ENCODE results near the gene RBKS. TPM values are rescaled to one million over a fixed set of nuclear protein-coding genes. Genes with fewer than 3 reads are reported as not detected.

RBKS gene
- total RNA-seq, 1 donor from 2014 or later, result 0.79 TPM

- Mint-ChIP-seq H3K4me1 (no peaks in the 10 kb centered on the region), H3K27me3 (ENCODE audit: low read depth) (no peaks in the 10 kb centered on the region), H3K4me3 (no peak overlapping the region), H3K9me3 (no peaks in the 10 kb centered on the region), H3K27ac (ENCODE audit: unreplicated experiment) (no peak overlapping the region), H3K36me3 (ENCODE audit: low read depth) (peaks cover 6% of the 10 kb centered on the region)
- TF ChIP-seq, protein P1, sequence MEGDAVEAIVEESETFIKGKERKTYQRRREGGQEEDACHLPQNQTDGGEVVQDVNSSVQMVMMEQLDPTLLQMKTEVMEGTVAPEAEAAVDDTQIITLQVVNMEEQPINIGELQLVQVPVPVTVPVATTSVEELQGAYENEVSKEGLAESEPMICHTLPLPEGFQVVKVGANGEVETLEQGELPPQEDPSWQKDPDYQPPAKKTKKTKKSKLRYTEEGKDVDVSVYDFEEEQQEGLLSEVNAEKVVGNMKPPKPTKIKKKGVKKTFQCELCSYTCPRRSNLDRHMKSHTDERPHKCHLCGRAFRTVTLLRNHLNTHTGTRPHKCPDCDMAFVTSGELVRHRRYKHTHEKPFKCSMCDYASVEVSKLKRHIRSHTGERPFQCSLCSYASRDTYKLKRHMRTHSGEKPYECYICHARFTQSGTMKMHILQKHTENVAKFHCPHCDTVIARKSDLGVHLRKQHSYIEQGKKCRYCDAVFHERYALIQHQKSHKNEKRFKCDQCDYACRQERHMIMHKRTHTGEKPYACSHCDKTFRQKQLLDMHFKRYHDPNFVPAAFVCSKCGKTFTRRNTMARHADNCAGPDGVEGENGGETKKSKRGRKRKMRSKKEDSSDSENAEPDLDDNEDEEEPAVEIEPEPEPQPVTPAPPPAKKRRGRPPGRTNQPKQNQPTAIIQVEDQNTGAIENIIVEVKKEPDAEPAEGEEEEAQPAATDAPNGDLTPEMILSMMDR (conservative IDR thresholded peaks at IDR 0.05), result no peak
- DNase-seq (ENCODE audit: low read depth, low spot score), result no peak
These were observed 14.1 kb upstream of the RBKS start for GRCh38 chr2:27904405-27904665.

DNA sequence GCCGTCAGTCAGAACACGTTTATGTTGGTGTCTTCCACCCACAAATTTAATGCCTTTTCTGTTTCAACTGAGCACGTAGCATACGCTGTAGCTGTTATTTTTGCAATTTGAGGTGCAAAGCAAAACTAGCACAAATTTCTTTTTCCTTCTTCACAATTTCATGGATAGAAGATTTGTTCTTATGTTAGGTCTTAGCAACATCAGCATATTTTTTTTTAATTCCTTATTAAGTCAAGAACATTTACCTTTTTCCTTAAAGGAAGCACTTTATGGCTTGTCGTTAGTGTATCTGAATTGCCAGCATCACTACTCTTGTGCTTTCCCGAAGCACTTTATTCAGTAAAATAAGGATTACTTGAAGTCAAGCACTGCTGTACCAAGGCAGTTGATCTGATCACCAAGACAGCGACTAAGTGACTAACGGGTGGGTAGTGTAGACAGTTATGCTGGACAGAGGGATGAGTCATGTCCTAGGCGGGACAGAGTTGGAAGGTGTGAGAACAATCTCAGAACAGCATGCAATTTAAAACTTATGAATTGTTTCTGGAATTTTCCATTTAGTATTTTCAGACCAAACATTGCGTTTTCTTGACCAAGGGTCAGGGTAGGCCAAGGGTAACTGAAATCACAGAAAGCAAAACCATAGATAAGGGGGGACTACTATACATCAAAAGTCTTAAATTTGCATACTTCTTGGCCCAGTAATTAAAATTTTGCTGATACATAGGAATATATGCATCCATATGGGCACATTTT lies 13.6 kb upstream of the RBKS start:
- H3K27me3 Mint-ChIP-seq (ENCODE audit: low read depth), result no peaks in the 10 kb centered on the region
- H3K36me3 Mint-ChIP-seq (ENCODE audit: low read depth), result peaks cover 6% of the 10 kb centered on the region
- H3K9me3 Mint-ChIP-seq, result no peaks in the 10 kb centered on the region
- DNase-seq (ENCODE audit: low read depth, low spot score), result no peak
- no peak overlapping the region for H3K4me3 Mint-ChIP-seq
- TF ChIP-seq, protein P1 (conservative IDR thresholded peaks at IDR 0.05), result no peak
- H3K4me1 Mint-ChIP-seq, result no peaks in the 10 kb centered on the region
- no peak overlapping the region for H3K27ac Mint-ChIP-seq (ENCODE audit: unreplicated experiment)

DNA sequence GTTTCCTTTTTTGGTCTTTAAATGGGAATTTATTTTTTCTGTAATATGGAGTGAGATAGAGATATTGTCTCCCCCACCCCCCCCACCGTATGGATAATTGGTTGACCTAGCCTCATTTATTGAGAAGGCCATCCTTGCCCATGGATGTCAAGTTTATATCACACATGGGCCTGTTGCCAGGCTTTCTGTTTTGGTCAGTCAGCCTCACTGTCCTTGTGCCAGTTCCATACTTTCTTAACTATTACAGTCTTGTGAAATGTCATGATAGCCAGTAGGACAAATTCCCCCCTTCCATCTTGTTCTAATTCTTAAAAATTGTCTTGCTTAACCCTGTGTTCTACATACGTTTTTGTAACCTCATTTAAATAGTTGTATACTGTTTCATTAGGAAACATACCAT lies 12.8 kb upstream of the RBKS start:
- H3K27me3 Mint-ChIP-seq (ENCODE audit: low read depth), result no peaks in the 10 kb centered on the region
- H3K36me3 Mint-ChIP-seq (ENCODE audit: low read depth), result peaks cover 6% of the 10 kb centered on the region
- H3K4me3 Mint-ChIP-seq, result no peak overlapping the region
- no peak for DNase-seq (ENCODE audit: low read depth, low spot score)
- H3K4me1 Mint-ChIP-seq, result no peaks in the 10 kb centered on the region
- TF ChIP-seq, protein P1 (conservative IDR thresholded peaks at IDR 0.05), result no peak
- H3K9me3 Mint-ChIP-seq, result no peaks in the 10 kb centered on the region
- H3K27ac Mint-ChIP-seq (ENCODE audit: unreplicated experiment), result no peak overlapping the region

GRCh38 chr2:27902098-27902497 lies 11.9 kb upstream of the RBKS start:
- H3K9me3 Mint-ChIP-seq, result no peaks in the 10 kb centered on the region

DNA sequence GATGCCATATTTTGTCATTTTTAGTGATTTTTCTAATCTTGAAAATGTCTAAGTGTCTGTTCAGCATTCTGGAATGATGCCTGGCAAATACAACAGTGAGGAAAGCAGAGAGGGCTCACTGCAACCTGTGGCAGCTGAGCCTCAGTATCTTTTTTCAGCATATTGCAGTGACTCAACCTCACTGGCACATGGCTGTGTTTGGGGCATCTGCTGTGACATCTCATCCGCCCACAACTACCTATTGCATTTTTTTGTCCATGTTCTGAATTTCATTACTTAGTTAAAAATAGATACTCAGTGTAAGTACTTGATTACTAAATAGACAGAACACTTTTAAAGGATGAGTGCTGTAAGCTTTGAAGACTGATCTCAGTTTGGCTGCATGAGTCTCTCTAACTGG lies 11.0 kb upstream of the RBKS start:
- Mint-ChIP-seq H3K27me3 (ENCODE audit: low read depth) (no peaks in the 10 kb centered on the region), H3K36me3 (ENCODE audit: low read depth) (peaks cover 11% of the 10 kb centered on the region), H3K4me3 (no peak overlapping the region), H3K4me1 (no peaks in the 10 kb centered on the region), H3K9me3 (no peaks in the 10 kb centered on the region), H3K27ac (ENCODE audit: unreplicated experiment) (no peak overlapping the region)
- TF ChIP-seq, protein P1 (conservative IDR thresholded peaks at IDR 0.05), result no peak
- DNase-seq (ENCODE audit: low read depth, low spot score), result no peak

More at GRCh38 chr2:27902098-27902497, 11.9 kb upstream of the RBKS start:
- no peaks in the 10 kb centered on the region for H3K4me1 Mint-ChIP-seq
- peaks cover 6% of the 10 kb centered on the region for H3K36me3 Mint-ChIP-seq (ENCODE audit: low read depth)
- H3K27ac Mint-ChIP-seq (ENCODE audit: unreplicated experiment), result no peak overlapping the region
- no peak overlapping the region for H3K4me3 Mint-ChIP-seq
- TF ChIP-seq, protein P1 (conservative IDR thresholded peaks at IDR 0.05), result no peak
- DNase-seq (ENCODE audit: low read depth, low spot score), result no peak
- no peaks in the 10 kb centered on the region for H3K27me3 Mint-ChIP-seq (ENCODE audit: low read depth)

All from neural crest cell (in vitro differentiated cells).